Measurements from ENCODE around the gene PPP1R16B.
A peak's percentile ranks its signal among the peaks of the same experiment; 100 is the strongest.
"Not testable (repeated sequence)": the region's sequence is repeated elsewhere in the genome, so short reads cannot be mapped to it uniquely, and the experiment has no call there.

Gene PPP1R16B

GRCh38 chr20:38840894-38841470 lies 35.5 kb downstream of the PPP1R16B start:
- no peak for FAIRE-seq
- no peak for DNase-seq (ENCODE audit: extremely low spot score, insufficient read length, low read depth)

GRCh38 chr20:38841570-38841969 lies 36.1 kb downstream of the PPP1R16B start:
- FAIRE-seq (no peak), DNase-seq (ENCODE audit: extremely low spot score, insufficient read length, low read depth) (no peak)

- no peak for FAIRE-seq
- no peak for DNase-seq (ENCODE audit: extremely low spot score, insufficient read length, low read depth)
Measured at GRCh38 chr20:38842026-38842425, 36.5 kb downstream of the PPP1R16B start.

- peak; percentile 81 for DNase-seq (ENCODE audit: extremely low spot score, insufficient read length, low read depth)
- peak; percentile 100 for FAIRE-seq
Measured at GRCh38 chr20:38842558-38842981, 37.1 kb downstream of the PPP1R16B start.

GRCh38 chr20:38843346-38843745 lies 37.8 kb downstream of the PPP1R16B start:
- FAIRE-seq (no peak), DNase-seq (ENCODE audit: extremely low spot score, insufficient read length, low read depth) (no peak)

- no peak for DNase-seq (ENCODE audit: extremely low spot score, insufficient read length, low read depth)
- FAIRE-seq: no peak
Measured at GRCh38 chr20:38844963-38845362, 39.5 kb downstream of the PPP1R16B start.

- FAIRE-seq (no peak), DNase-seq (ENCODE audit: extremely low spot score, insufficient read length, low read depth) (no peak)
Measured at GRCh38 chr20:38847840-38848239, 42.3 kb downstream of the PPP1R16B start.

- no peak for FAIRE-seq
Measured at GRCh38 chr20:38853759-38854158, 48.3 kb downstream of the PPP1R16B start.

GRCh38 chr20:38854654-38855066 lies 49.2 kb downstream of the PPP1R16B start:
- FAIRE-seq (no peak), DNase-seq (ENCODE audit: extremely low spot score, insufficient read length, low read depth) (no peak)

More at GRCh38 chr20:38853759-38854158, 48.3 kb downstream of the PPP1R16B start:
- no peak for DNase-seq (ENCODE audit: extremely low spot score, insufficient read length, low read depth)

GRCh38 chr20:38855356-38855755 lies 49.9 kb downstream of the PPP1R16B start:
- no peak for DNase-seq (ENCODE audit: extremely low spot score, insufficient read length, low read depth)
- no peak for FAIRE-seq

- DNase-seq (ENCODE audit: extremely low spot score, insufficient read length, low read depth) (no peak), FAIRE-seq (no peak)
Measured at GRCh38 chr20:38856570-38856969, 51.1 kb downstream of the PPP1R16B start.

- no peak for FAIRE-seq
Measured at GRCh38 chr20:38857703-38858102, 52.2 kb downstream of the PPP1R16B start.

GRCh38 chr20:38859070-38859690 lies 53.7 kb downstream of the PPP1R16B start:
- peak; percentile 54 for DNase-seq (ENCODE audit: extremely low spot score, insufficient read length, low read depth)
- FAIRE-seq: peak; percentile 84

More at GRCh38 chr20:38857703-38858102, 52.2 kb downstream of the PPP1R16B start:
- no peak for DNase-seq (ENCODE audit: extremely low spot score, insufficient read length, low read depth)

- DNase-seq (ENCODE audit: extremely low spot score, insufficient read length, low read depth); FAIRE-seq: not testable (repeated sequence)
Measured at GRCh38 chr20:38859857-38860256, 54.4 kb downstream of the PPP1R16B start.

GRCh38 chr20:38861071-38861401 lies 55.5 kb downstream of the PPP1R16B start:
- peak; percentile 21 for FAIRE-seq
- DNase-seq (ENCODE audit: extremely low spot score, insufficient read length, low read depth): no peak

- no peak for DNase-seq (ENCODE audit: extremely low spot score, insufficient read length, low read depth)
Measured at GRCh38 chr20:38862226-38862625, 56.7 kb downstream of the PPP1R16B start.

GRCh38 chr20:38863024-38863851 lies 57.7 kb downstream of the PPP1R16B start:
- peak; percentile 96 for FAIRE-seq
- DNase-seq (ENCODE audit: extremely low spot score, insufficient read length, low read depth): peak; percentile 36

More at GRCh38 chr20:38862226-38862625, 56.7 kb downstream of the PPP1R16B start:
- FAIRE-seq: peak; percentile 56

GRCh38 chr20:38864662-38865061 lies 59.2 kb downstream of the PPP1R16B start:
- DNase-seq (ENCODE audit: extremely low spot score, insufficient read length, low read depth): no peak
- FAIRE-seq: no peak

- DNase-seq (ENCODE audit: extremely low spot score, insufficient read length, low read depth): no peak
- FAIRE-seq: peak; percentile 80
Measured at GRCh38 chr20:38866265-38867061, 61.0 kb downstream of the PPP1R16B start.

GRCh38 chr20:38867062-38867359 lies 61.5 kb downstream of the PPP1R16B start:
- DNase-seq (ENCODE audit: extremely low spot score, insufficient read length, low read depth) (no peak), FAIRE-seq (no peak)

All from GM18507 (cell line).